ENCODE data around the gene ZDHHC14.
"Not testable (repeated sequence)": the region's sequence is repeated elsewhere in the genome, so short reads cannot be mapped to it uniquely, and the experiment has no call there.

Gene ZDHHC14

DNA sequence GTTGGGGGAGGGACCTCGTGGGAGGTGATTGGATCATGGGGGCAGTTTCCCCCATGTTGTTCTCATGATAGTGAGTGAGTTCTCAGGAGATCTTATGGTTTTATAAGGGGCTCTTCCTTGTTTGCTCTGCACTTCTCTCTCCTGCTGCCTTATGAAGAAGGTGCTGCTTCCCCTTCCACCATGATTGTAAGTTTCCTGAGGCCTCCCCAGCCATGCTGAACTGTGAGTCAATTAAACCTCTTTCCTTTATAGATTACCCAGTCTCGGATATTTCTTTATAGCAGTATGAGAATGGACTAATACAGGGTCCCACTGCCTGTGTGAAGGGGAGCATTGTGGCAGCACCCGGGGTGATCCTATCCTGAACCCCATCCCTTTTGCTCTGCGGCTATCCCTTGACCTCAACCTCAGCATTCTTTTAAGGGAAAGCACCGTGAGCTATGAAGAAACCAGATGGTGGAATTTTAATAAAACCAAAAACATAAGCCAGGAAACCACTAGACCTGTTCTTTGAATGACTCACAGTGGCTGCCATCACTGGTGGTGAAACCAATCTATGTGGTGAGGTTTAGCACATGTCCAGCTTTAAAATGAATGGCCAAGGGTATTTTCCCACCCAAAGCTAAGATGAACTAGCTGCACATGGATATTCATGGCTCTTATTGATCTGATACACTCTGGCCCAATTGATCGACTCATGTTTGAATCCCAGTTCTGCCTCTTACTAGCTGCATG is 62.2 kb downstream of the ZDHHC14 start:
- no peak for DNase-seq (ENCODE audit: low read depth, low spot score)

DNA sequence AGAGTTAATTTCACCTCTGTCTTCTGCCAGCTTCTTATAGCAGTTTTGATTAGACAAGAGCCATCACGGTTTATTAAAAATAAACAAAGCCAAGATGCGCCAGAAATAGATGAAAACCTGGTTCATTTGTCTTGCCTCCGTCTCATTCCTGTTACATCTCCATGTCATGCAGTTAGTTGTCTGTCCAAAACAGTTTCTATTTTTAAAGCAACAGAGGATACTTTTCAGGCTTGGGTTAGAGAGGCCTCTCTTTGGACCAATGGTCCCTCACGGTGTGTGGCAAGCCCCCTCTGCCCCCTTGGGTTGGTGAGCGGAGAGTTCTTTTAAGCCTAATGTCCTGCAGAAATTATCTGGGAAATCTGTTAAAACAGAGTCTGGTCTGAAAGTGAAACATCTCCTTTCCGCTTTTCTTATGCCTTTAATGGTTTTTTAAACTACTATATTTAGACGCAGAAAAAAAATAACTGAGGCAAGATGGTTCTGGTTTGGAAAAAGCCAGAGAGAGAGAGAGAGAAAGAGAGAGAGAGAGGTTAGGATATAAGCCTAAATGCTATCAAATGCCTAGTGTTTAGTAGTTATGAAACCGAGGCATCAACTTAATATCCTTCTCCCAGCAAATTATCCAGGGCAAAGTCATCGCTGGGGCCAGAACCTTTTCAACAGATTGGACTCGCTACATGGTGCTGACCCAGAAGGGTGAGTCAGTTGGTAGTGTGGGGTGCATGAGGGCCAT is 64.5 kb downstream of the ZDHHC14 start:
- DNase-seq (ENCODE audit: low read depth, low spot score): no peak

DNA sequence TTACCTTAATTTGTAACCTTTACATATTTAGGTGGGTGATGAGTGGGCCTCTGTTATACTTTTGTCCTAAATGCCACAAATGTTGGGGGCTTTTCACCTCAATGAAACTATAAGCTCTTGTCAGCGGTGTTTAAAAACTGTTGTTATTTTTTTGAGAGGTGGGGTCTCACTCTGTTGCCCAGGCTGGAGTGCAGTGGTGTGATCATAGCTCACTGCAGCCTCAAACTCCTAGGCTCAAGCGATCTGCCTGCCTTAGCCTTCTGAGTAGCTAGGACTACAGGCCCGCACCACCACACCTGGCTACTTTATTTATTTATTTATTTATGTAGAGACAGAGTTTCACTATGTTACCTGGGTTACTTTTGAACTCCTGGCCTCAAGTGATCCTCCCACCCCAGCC is 66.7 kb downstream of the ZDHHC14 start:
- no peak for DNase-seq (ENCODE audit: low read depth, low spot score)

DNA sequence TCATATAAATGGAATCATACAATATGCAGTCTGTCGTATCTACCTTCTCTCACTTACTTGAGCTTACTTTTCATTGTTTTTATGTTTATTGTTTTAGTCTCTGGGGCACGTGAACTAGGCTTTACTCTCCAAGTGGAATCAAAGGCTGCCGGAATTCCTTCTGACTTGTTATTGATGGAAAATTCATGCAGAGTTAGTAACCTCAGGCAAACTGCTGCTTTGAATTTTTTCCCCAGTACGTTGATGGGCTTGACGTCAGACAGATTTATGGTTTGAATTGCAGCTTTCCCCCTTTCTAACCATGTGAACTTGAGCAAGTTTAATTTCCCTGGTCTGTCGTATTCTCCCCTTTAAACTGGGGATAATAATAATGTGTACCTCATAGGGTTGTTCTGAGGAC is 68.6 kb downstream of the ZDHHC14 start:
- no peak for DNase-seq (ENCODE audit: low read depth, low spot score)

DNA sequence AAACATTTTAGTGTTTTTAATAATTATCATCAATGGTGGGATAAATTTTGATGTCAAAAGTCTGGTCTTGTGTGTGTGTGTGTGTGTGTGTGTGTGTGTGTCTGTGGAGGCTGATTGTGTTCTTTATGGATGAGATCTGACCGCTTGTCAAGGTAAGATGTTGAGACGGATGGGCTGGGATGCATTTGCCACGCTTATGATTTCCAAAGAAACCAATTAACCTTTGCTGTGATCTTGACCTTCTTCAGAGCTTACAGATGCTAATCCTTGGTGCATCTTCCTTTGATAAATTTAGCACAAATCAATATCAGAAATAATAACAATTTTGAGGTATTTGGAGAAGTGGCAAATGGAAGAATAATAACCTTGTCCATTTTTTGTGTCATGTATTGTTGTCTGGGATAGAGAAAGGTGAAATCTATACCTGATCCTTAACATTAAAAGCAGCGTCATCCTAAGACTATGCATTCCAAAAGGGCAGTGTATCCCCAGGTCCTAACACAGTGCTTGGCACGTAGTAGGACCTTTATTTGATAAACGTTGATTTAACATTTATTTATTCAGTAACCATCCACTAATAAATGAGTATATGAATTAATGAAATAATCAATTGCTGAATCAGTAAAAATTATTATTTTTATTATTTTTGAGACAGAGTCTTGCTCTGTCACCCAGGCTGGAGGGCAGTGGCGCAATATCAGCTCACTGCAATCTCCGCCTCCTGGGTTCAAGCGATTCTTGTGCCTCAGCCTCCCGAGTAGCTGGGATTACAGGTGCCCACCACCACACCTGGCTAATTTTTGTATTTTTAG is 70.1 kb downstream of the ZDHHC14 start:
- no peak for DNase-seq (ENCODE audit: low read depth, low spot score)

DNA sequence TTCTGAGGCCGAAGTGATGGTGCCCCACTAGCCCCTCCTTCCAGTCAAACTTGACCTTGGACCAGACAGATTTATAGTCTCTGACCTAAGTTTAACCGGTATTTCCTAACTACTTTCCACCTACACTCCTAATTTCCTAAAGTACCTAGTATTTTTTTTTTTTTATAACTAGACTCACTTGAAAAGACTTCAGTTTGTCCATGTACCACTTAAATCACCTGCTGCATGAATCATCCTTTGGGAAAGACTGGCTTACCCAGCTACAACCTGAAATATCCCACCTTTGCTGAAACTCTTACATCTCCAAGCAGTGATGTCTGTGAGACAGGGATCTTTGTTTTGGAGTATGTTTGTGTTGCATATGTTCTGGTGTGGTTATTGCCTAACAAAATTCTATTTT is 71.1 kb downstream of the ZDHHC14 start:
- DNase-seq (ENCODE audit: low read depth, low spot score): no peak

DNA sequence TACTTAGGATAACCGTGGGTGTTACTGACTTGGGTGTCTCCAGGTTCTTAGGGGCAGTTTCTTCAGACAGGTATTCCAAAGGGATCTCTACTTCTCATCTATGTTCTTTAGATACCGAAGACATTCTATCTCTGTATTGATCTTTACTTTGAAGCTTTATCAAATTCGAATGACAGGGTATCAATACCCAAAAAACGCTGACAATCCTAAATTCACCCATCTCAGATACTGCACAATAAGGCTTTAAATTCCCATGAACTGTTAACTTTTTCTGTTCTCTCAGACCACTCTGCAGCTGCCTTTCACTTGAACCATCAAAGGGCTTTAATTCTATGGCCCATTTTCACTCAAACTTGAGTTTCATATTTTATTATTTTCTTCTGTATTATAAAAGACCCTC is 72.1 kb downstream of the ZDHHC14 start:
- no peak for DNase-seq (ENCODE audit: low read depth, low spot score)

DNA sequence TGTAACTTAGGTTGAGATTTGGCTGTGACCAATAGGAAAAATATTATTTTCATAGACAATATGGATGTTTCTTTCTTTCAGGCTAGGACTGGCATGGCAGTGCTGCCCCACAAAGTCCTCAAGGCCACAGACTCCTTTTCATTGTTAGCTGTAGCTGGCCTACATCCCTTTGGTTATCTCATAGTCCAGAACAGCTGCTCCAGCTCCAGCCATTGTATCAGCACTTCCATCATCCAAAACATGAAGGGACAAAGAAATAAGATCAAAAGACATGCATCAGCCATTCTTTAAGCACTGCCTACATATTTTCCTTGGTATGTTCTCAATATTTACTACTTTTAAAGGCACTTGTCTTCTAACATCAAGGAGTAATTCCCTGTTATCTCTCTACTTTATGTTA is 73.0 kb downstream of the ZDHHC14 start:
- no peak for DNase-seq (ENCODE audit: low read depth, low spot score)

DNA sequence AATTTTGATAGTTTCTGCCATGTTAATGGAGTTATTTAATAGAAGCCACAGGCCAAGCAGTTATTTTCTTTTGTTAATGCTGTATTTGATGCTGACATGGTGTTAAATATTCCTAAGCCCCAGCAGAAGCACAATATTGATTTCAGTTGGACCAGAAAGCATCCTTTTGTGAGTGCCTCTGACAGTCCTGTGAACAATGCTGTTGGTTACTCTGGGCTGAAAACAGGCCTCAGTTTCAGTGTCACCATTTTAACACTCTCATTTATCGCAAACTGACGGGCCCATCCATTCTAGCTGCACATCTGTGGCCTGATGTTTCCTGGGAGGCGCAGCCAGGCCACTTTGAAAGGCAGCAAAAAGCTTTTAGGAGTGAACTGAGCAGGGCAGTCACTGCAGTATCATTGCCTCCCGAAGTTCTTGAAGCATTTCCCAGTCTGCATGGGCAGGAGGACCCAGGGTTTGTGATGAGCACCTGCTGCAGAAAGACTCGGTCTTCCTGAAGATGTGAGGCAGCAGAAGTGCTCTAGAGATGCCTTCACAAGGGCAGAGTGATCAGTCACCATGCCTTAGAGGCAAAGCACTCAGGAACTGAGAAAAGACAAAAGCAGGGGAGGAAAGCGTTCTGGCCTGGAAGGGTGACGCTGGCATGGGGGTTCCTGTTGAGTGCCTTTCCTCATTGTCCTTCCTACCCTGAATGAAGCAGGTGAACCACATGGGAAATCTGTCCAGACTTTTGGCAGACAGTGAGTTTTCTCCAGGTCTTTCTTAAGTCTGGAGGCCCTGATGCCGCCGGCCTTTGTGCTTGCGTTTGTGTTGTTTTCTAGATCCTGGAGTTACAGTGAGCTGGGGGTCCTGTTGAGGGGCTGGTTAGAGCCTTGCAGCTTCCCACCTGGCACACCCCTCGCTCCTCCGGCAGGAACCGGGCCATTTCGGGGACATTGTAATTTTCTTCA is 74.0 kb downstream of the ZDHHC14 start:
- DNase-seq (ENCODE audit: low read depth, low spot score): no peak

DNA sequence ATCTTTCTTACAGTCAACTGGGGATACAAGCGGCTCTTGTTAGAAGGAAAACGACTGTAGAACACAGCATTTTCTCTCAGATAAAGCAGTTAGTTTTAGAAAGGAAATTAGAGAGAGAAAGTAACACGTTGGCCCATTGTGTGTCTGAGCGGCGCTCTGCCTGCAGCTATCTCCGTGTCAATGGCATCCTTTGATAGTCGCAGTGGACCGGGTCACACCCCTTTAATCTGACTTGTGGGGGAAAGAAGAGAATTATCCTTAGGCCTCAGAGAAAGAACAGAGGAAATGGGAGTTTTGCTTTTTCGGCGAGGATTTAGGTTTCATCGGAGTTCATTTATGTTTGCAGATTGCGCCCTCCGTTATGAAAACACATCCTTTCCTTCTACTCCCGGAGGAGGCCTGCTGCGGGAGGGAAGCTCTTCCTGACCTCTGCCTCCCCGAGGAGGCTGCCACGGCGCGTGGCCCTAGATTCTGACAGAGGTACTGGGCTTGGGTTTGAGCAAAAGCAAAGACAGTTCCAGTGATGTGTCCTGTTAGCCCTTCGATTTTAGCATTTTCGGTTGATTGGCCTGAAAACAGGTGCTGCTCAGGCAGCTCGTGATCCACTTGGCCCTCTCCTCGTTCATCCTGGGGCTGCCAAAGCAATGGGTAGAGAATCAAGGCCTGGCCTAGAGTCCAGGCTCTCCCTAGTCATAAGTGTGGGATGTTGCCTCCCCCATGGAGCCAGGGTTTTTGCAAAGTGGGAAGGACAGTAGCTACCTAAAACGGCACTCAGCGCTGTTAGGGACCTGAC is 74.9 kb downstream of the ZDHHC14 start:
- DNase-seq (ENCODE audit: low read depth, low spot score): no peak

DNA sequence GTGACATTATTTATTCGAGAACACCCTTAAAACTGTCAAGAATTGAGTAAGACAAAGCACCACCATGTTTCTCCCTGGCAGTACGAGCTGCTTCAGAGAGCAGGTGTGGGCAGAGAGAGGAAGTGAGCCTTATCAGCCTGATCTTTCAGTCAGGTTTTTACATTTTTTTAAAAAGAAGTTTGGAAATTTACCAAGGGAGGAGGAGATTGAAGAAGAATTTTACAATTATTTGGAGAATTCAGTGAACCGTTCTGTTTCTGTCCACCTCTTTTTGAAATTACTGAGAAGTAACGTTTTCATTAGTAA is 75.5 kb downstream of the ZDHHC14 start:
- no peak for DNase-seq (ENCODE audit: low read depth, low spot score)

DNA sequence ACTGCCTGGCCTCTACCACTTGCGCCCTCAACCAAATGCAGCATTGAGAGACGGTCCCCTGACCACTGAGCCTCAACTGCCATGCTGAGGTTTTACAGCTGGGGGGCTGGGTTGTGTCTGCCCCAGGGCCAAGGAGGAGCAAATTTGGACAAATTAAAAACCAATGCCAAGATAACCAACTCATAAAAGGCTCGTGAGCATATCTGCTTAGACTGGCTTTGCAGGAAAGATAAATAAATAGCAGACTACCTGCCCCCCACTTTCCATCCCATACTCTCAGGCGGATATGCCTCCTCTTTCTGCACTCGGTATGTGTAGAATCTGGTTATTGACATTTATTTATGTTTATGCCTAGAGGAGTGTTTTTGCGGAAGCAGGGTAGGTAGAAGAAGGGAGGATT is 76.8 kb downstream of the ZDHHC14 start:
- DNase-seq (ENCODE audit: low read depth, low spot score): no peak

DNA sequence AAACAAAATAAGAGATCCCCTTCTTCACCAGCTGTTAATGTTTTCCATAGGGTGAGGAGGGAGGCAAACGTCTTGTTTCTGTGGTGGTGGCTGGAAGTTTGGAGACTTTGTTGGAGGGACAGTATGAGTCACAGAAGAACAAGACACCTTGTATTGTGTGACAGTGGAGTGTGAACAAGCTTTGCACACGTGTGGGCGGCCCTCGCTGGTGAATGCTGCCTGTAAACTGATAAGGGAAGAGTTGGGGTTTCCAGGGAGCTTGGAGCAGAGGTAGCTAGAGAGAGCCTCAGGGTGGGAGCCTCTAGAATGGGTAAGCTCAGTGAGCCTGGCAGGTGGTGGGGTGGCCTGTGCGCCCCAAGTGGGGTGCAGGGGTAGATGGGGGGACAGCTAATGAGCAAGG is 78.3 kb downstream of the ZDHHC14 start:
- DNase-seq (ENCODE audit: low read depth, low spot score): no peak

DNA sequence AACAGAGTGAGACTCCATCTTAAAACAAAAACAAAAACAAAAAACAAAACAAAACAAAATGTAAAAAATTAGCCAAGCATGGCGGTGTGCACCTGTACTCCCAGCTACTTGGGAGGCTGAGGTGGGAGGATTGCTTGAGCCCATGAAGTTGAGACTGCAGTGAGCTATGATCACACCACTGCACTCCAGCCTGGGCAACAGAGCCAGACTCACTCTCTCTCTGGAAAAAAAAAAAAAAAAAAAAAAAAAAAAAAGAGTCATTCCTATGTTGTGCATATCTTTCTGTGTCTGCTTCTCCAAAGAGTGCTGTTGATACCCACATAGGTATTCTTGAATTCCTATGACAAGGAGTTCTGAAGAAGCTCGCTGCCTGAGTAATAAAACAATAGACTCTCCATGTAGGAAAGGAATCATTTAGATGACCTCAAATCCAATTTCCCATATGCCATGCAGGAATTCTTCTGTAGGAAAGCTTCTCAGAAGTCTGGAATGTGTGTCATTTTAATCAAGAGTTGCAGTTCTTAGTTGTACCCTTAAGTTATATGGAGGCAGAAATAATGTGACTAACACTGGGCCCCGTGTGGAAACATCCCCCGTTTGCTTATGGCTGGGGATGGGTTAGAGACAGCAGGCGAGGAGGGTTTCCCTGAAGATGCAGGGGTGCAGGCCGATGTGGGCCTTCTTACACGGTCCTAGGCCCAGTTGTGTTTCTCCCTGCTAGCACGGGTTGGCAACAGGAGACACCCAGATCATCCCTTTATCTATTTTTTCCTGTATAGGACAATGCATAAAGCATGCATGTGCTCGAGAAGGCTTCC is 79.4 kb downstream of the ZDHHC14 start:
- DNase-seq (ENCODE audit: low read depth, low spot score): no peak

DNA sequence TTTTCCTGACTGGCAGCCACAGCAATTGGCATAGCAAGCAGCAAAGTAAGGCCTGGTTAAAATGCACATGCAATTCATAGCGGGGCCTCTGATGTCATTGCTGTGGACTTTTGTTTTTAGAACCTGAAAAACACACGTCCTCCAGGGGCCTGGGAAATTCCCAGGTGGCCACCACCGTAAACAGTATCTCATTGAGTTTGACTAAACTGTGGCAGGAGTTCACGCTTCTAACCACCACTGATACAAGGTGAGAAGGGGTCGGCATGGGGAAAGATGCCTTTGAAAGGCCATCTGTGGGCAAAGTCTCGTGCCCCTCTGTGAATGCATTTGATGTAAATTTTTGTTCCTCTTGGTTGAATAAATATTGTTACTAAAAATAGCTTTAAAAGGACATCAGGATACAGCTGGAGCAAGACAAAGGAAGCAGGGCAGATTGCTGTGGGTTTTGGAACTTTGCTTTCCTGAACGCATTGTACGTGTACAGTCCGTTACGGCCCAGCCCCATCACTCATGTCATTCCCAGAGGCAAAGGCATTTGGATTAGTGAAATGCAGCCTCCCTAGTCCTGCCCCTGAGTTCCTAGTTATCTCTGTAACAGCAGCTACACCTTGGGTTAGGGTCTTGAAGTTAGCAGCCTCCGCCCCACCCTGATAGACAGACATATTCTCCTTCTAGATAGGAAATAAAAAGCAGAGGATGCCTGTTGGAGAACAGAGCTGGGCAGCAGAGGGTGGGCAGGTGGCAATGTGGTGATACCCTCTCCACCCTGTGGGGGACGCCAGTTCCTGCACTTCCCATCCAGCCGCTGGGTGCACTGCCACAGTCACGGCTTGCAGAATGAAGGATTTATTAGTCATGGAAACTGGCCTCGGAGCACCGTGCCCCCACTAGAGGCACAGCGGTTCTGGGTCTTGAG is 80.3 kb downstream of the ZDHHC14 start:
- DNase-seq (ENCODE audit: low read depth, low spot score): no peak

DNA sequence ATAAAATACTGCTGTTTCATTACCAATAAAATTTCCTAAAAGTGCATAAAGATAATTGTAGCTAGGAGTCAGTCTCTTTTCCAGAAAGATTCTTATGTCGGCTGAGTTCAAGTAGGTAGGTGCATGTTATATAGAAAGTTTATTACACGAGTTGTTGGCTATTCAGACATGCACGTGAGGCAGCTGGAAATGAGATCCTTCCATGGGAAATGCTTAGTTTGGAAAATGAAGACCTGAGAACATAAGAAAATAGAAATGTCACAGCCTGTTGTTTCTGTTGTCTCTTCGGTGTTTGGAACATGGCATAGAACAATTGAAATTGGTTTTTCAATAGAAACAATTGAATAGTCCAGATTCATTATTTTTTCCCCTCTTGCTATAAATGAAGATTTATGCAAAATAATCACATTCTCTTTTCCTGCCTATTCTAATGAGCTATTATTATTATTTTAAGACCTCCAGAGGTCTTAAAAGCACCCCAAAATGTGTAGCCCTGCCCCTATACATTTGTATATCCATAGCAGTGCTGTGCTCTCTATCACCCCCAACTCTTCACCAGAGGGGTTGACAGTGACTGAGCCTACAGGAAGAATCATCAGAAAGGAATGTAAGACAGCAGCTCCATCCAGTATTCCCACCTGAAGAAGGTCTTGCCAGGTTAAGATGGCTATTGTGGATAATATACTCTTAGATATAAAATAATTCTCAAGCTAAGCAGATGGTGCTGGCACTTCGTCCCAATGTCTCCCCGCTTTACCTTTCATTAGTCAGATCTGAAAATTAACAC is 82.2 kb downstream of the ZDHHC14 start:
- DNase-seq (ENCODE audit: low read depth, low spot score): no peak

DNA sequence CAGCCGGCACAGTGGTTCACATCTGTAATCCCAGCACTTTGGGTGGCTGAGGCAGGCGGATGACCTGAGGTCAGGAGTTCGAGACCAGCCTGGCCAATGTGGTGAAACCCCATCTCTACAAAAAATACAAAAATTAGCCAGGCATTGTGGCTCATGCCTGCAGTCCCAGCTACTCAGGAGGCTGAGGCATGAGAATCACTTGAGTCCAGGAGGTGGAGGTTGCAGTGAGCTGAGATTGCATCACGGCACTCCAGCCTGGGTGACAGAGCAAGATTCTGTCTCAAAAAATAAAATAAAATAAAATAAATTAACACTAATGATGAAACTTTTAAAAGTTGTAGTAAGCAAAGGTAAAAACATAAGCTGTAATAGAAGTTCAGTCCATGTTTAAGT is 82.7 kb downstream of the ZDHHC14 start:
- not testable (repeated sequence) for DNase-seq (ENCODE audit: low read depth, low spot score)

Data from activated naive CD8-positive, alpha-beta T cell treated with anti-CD3 and anti-CD28 coated beads, Interleukin-2, amount 50 U/mL, for 16 hours (primary cell).